Nephron progenitor cell (in vitro differentiated cells): ENCODE data around the gene IL4I1.

Source experiments
- DNase-seq: peaks from one replicate; pipeline ENCODE4 v3.0.0; 2021
- H3K27ac Mint-ChIP-seq: 2 replicates; pipeline ENCODE4 v1.8.0; 2021; ENCODE audit warnings: mild to moderate bottlenecking, moderate library complexity, mixed read lengths
- H3K27me3 Mint-ChIP-seq: 2 replicates; pipeline ENCODE4 v1.8.0; 2021; ENCODE audit warnings: mild to moderate bottlenecking, low read depth, mixed read lengths; ENCODE audit not compliant: poor library complexity
- H3K36me3 Mint-ChIP-seq: 2 replicates; pipeline ENCODE4 v1.8.0; 2021; ENCODE audit warnings: low read depth, mixed read lengths
- H3K4me1 Mint-ChIP-seq: 2 replicates; pipeline ENCODE4 v1.8.0; 2021; ENCODE audit warnings: mixed read lengths
- H3K4me3 Mint-ChIP-seq: 2 replicates; pipeline ENCODE4 v1.8.0; 2021; ENCODE audit warnings: mild to moderate bottlenecking, moderate library complexity, mixed read lengths
- H3K9me3 Mint-ChIP-seq: 2 replicates; pipeline ENCODE4 v1.8.0; 2021; ENCODE audit warnings: mild to moderate bottlenecking, moderate library complexity, mixed read lengths
- TF ChIP-seq, protein P1 (sequence below): fragments of 200-600 bp; sonication (generic); IDR thresholded peaks from 2 replicates; pipeline ENCODE4 v1.5.0; 2021; ENCODE audit warnings: antibody characterized with exemption

The IL4I1 gene

DNA sequence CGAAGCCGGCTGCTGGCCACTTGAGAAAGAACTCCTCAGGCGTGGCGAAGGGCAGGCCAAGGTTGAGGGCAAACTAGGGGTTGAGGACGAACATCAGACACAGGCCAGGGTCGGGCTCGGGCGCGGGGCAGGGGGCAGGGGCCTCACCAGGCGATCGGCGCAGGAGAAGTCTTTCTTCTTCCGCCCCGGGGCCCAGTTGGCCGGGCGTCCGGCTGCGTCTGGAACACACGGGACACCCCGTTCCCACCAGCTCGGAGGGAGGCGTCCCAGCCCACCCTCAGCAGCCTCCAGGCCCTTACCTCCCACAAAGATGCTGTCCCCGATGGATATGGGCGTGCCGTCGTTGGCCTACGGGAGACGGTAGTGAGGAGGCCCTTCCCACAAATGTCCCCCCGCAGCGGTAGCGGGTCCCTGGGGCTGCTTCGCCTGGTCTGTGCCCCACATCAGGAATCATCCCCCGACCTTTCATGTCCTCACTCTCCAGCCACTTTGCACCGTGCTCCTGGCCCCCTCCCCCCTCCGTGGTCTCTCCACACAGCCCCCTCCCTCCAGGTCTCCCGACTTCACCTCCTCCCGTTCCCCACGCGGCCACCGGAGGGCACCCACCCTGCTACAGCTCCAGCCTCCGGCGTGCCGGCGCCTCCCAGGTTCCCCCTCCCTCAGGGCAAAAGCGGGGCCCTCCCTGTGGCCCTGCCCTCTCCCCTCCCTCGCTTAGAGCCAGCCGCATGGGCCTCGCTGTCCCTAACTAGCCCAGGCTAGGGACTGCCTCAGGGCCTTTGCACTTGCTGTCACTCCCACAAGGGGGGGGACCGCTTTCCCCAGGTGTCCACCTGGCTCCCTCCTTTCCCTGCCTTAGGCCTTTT lies 34.1 kb downstream of the IL4I1 start:
- Mint-ChIP-seq H3K27ac (no peak overlapping the region), H3K4me1 (peaks cover 55% of the 10 kb centered on the region), H3K4me3 (no peak overlapping the region), H3K36me3 (peaks cover 34% of the 10 kb centered on the region), H3K9me3 (no peaks in the 10 kb centered on the region), H3K27me3 (no peaks in the 10 kb centered on the region)
- TF ChIP-seq, protein P1, sequence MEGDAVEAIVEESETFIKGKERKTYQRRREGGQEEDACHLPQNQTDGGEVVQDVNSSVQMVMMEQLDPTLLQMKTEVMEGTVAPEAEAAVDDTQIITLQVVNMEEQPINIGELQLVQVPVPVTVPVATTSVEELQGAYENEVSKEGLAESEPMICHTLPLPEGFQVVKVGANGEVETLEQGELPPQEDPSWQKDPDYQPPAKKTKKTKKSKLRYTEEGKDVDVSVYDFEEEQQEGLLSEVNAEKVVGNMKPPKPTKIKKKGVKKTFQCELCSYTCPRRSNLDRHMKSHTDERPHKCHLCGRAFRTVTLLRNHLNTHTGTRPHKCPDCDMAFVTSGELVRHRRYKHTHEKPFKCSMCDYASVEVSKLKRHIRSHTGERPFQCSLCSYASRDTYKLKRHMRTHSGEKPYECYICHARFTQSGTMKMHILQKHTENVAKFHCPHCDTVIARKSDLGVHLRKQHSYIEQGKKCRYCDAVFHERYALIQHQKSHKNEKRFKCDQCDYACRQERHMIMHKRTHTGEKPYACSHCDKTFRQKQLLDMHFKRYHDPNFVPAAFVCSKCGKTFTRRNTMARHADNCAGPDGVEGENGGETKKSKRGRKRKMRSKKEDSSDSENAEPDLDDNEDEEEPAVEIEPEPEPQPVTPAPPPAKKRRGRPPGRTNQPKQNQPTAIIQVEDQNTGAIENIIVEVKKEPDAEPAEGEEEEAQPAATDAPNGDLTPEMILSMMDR, result no peak
- peak; percentile 53 for DNase-seq

DNA sequence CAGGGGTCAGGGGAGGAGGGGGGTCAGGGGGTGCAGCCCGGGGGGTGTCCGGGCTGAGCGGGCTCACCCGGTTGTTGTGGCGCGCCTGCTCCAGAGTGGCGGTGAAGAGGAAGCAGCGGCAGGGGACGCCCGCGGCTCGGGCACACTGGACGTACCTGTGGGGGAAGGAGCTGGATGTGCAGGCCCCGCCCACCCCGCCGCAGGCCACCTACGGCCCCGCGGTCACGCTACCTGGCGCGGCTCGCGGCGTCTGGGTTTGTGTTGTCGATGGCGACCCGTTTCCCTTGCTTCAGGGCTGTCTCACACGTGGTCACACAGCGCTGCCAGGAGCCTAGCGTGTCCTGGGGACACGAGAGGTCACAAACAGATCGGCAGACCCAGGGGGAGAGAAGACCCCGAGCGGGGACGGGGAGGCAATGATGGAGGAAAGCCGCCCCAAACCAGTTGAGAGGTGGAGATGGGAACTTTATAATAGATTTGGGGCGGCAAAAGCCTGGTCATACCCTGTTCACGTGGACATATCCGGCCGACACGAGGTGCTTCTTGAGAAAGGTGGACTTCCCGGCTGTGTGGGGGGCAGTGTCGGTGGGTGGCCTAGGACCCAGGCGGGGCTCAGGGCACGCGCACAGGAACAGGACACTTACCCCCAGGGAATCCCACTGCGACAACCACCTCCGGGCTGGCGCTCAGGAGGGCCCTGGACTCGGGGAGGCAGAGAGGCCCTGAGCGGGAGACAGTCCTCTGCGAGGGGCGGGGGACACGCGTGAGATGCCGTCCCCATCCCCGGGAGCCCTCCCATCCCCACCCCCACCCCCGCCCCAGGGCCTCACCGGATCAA lies 34.9 kb downstream of the IL4I1 start:
- no peak overlapping the region for H3K4me3 Mint-ChIP-seq
- peaks cover 52% of the 10 kb centered on the region for H3K4me1 Mint-ChIP-seq
- H3K9me3 Mint-ChIP-seq, result no peaks in the 10 kb centered on the region
- peak overlapping the region; percentile 42 for H3K27ac Mint-ChIP-seq
- H3K36me3 Mint-ChIP-seq, result peaks cover 34% of the 10 kb centered on the region
- H3K27me3 Mint-ChIP-seq, result no peaks in the 10 kb centered on the region
- TF ChIP-seq, protein P1, result no peak
- DNase-seq, result no peak

DNA sequence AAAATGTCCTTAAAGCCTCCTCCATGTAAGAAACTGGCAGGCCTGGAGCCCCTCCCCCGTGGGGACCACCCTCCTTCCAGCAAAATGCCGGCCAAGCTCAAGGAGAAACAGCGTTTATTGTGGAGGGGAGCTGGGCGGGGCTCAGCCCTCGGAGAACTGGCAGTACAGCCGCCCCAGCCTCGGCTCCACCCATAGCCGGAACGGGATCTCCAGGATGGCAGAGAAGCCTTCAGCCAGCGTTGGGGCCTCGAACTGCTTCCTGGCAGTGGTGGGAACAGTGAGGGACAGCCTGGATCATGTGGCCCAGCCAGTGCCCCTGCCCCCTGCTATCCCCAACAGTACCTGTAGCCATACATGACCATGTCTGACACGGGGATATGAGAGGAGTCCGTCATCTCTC lies 35.6 kb downstream of the IL4I1 start:
- no peaks in the 10 kb centered on the region for H3K27me3 Mint-ChIP-seq
- H3K4me3 Mint-ChIP-seq, result no peak overlapping the region
- TF ChIP-seq, protein P1, result no peak
- peak overlapping the region; percentile 84 for H3K27ac Mint-ChIP-seq
- peak; percentile 46 for DNase-seq
- H3K36me3 Mint-ChIP-seq, result peaks cover 33% of the 10 kb centered on the region
- no peaks in the 10 kb centered on the region for H3K9me3 Mint-ChIP-seq
- H3K4me1 Mint-ChIP-seq, result peaks cover 45% of the 10 kb centered on the region

DNA sequence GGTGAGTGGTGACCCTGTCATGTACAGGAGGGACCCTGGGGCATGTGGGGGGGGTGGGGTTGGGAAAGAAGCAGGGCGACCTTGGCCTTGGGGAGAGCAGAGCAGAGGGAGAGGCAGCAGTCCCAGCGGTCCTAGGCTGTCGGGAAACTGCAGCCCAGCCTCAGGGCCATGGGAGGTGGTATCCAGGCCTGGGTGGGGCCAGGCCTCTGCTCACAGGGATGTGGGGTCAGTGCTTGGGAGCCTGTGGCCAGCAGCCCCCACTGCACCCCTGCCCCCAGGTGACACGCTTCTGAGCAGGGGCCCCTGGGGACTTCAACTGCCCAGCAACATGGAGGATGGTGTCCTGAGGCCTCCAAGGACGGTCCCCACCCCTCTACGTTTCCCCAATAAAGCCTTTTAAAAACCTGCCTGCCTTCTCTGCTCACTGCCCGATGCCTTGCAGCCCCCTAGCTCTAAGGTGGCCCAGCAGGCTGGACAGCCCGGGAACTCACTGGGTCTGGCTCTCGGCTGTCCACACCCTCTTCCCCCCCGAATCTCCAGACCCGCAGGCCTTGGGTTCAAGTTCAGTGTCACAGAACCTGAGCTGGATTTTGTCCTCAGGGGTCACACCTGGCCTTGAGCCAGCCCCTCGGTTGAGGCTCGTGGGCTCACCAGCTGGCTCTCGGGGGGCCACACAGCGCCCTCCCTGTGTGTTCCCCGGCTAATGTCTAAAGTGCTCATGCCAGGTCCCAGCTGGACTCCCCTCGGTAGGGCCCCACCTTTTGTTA lies 36.2 kb downstream of the IL4I1 start:
- TF ChIP-seq, protein P1, result no peak
- Mint-ChIP-seq H3K4me3 (no peak overlapping the region), H3K36me3 (peaks cover 35% of the 10 kb centered on the region), H3K4me1 (peaks cover 39% of the 10 kb centered on the region), H3K27me3 (no peaks in the 10 kb centered on the region), H3K9me3 (no peaks in the 10 kb centered on the region), H3K27ac (peak overlapping the region; percentile 84)
- DNase-seq, result no peak

DNA sequence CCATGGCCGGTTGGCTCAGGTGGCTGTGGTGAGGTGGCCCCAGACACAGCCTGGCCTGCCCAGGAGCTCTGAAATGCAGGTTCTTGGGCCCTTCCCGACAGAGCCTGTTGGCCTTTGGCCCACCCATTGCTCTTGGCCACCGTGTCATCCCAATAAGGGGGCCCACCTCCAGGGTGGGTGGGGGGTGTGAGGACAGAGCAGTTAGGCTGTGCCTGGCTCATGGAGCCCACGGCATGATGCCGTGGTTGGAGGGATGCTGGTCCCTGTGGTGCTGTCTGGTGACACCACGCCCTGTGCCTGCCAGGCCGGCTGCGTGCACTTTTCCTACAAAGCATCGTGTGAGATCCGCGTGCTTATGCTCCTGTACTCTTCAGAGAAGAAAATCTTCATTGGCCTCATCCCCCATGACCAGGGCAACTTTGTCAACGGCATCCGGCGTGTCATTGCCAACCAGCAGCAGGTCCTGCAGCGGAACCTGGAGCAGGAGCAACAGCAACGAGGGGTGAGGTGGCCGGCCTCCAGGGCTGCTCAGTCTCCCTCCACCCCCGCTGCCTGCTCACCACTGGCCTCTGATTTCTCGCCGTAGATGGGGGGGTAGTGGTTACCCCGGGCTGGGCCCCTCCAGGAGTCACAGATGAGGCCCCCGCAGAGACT lies 36.9 kb downstream of the IL4I1 start:
- TF ChIP-seq, protein P1, result no peak
- DNase-seq, result no peak
- peaks cover 32% of the 10 kb centered on the region for H3K36me3 Mint-ChIP-seq
- no peaks in the 10 kb centered on the region for H3K9me3 Mint-ChIP-seq
- no peak overlapping the region for H3K27ac Mint-ChIP-seq
- no peaks in the 10 kb centered on the region for H3K27me3 Mint-ChIP-seq
- H3K4me3 Mint-ChIP-seq, result no peak overlapping the region
- peaks cover 32% of the 10 kb centered on the region for H3K4me1 Mint-ChIP-seq
